Measurements from ENCODE around the gene C10orf143. TPM values are rescaled to one million over a fixed set of nuclear protein-coding genes. Genes with fewer than 3 reads are reported as not detected.
"Not testable (repeated sequence)": the region's sequence is repeated elsewhere in the genome, so short reads cannot be mapped to it uniquely, and the experiment has no call there.

C10orf143 gene
- total RNA-seq, 3 donors from 2014 or later, result 2.3 to 10.4 (median 4.2) TPM

GRCh38 chr10:130109796-130110245 lies 809 bp downstream of the C10orf143 start:
- Histone ChIP-seq H3K4me3 (peak overlapping the region; percentile 72), H3K4me1 (ENCODE audit: low read depth) (peaks cover 8% of the 10 kb centered on the region), H3K36me3 (ENCODE audit: low read depth) (no peaks in the 10 kb centered on the region), H3K9me3 (no peaks in the 10 kb centered on the region)
- peak in 2 of 3 donors; percentile 45 to 95 for DNase-seq
- TF ChIP-seq CTCF (IDR thresholded peaks at IDR 0.05), result peak; percentile 76
- peak; percentile 45 for ATAC-seq
- intact Hi-C loops (cut with DNase I, micrococcal nuclease), result no loop called here

- Histone ChIP-seq H3K9me3 (no peaks in the 10 kb centered on the region), H3K36me3 (ENCODE audit: low read depth) (no peaks in the 10 kb centered on the region), H3K4me3 (no peak overlapping the region), H3K4me1 (ENCODE audit: low read depth) (peaks cover 8% of the 10 kb centered on the region)
- intact Hi-C loops (cut with DNase I, micrococcal nuclease), result no loop called here
- DNase-seq (no peak), ATAC-seq (no peak)
- TF ChIP-seq CTCF (IDR thresholded peaks at IDR 0.05), result no peak
Measured at GRCh38 chr10:130108934-130109604, 1.6 kb downstream of the C10orf143 start.

- H3K4me1 ChIP-seq (ENCODE audit: low read depth); H3K4me3 ChIP-seq; H3K9me3 ChIP-seq; H3K36me3 ChIP-seq (ENCODE audit: low read depth); ATAC-seq; DNase-seq; intact Hi-C loops (cut with DNase I, micrococcal nuclease): not testable (repeated sequence)
Measured at GRCh38 chr10:130108146-130108545, 2.5 kb downstream of the C10orf143 start.

- H3K36me3 ChIP-seq (ENCODE audit: low read depth), result no peaks in the 10 kb centered on the region
- intact Hi-C loops (cut with DNase I, micrococcal nuclease), result no loop called here
- H3K9me3 ChIP-seq, result no peaks in the 10 kb centered on the region
- peaks cover 8% of the 10 kb centered on the region for H3K4me1 ChIP-seq (ENCODE audit: low read depth)
- DNase-seq (no peak), ATAC-seq (no peak)
- TF ChIP-seq CTCF (IDR thresholded peaks at IDR 0.05), result no peak
- H3K4me3 ChIP-seq, result no peak overlapping the region
Measured at GRCh38 chr10:130105724-130106123, 4.9 kb downstream of the C10orf143 start.

GRCh38 chr10:130099344-130099743 lies 11.3 kb downstream of the C10orf143 start:
- ATAC-seq (no peak), DNase-seq (no peak)

GRCh38 chr10:130090565-130090964 lies 20.1 kb downstream of the C10orf143 start:
- H3K4me3 ChIP-seq; H3K4me1 ChIP-seq (ENCODE audit: low read depth); H3K36me3 ChIP-seq (ENCODE audit: low read depth); ATAC-seq; intact Hi-C loops (cut with DNase I, micrococcal nuclease); H3K9me3 ChIP-seq; DNase-seq: not testable (repeated sequence)

More at GRCh38 chr10:130099344-130099743, 11.3 kb downstream of the C10orf143 start:
- Histone ChIP-seq H3K4me3 (no peak overlapping the region), H3K4me1 (ENCODE audit: low read depth) (no peaks in the 10 kb centered on the region), H3K9me3 (no peaks in the 10 kb centered on the region), H3K36me3 (ENCODE audit: low read depth) (no peaks in the 10 kb centered on the region)
- intact Hi-C loops (cut with DNase I, micrococcal nuclease), result no loop called here
- TF ChIP-seq CTCF (IDR thresholded peaks at IDR 0.05), result no peak

- no peaks in the 10 kb centered on the region for H3K9me3 ChIP-seq
- no peak overlapping the region for H3K4me3 ChIP-seq
- TF ChIP-seq CTCF (IDR thresholded peaks at IDR 0.05), result no peak
- ATAC-seq (no peak), DNase-seq (no peak)
- H3K4me1 ChIP-seq (ENCODE audit: low read depth), result no peaks in the 10 kb centered on the region
- H3K36me3 ChIP-seq (ENCODE audit: low read depth), result no peaks in the 10 kb centered on the region
- intact Hi-C loops (cut with DNase I, micrococcal nuclease), result no loop called here
Measured at GRCh38 chr10:130080461-130080814, 30.2 kb downstream of the C10orf143 start.
